Pancreas (tissue), 10 donors: ENCODE measurements around the gene ARNT2. TPM values are rescaled to one million over a fixed set of nuclear protein-coding genes. Genes with fewer than 3 reads are reported as not detected.
A peak's percentile ranks its signal among the peaks of the same experiment; 100 is the strongest.

Experiments
- ATAC-seq, 4 donors: fragments of 200-7000 bp; cut with Tn5 transposase; one replicate each; pipeline versions ENCODE4 v1.8.0 to v1.9.1; 2020; ENCODE audit warnings: mild to moderate bottlenecking in 4 of 4, moderate library complexity in 4 of 4
- DNase-seq, 6 donors: peaks; one replicate each; pipeline ENCODE4 v3.0.0-alpha.2; 2020
- FAIRE-seq: peaks from 2 replicates; lab custom pipeline; 2012; peaks lifted over from hg19 to GRCh38; lab: Jason Lieb, UNC
- H3K27ac ChIP-seq, 4 donors: fragments of 200-600 bp; sonication (generic); 1 replicate in 3 of 4; 2 replicates in 1 of 4; pipeline versions ENCODE4 v1.5.0 to v1.8.0; 2020
- H3K27me3 ChIP-seq, 4 donors: fragments of 200-600 bp; one replicate each; pipeline ENCODE4 v1.8.0; 2021
- H3K36me3 ChIP-seq, 3 donors: fragments of 200-600 bp; sonication (generic) in 1 of 3; one replicate each; pipeline versions ENCODE4 v1.5.0 to v1.8.0; 2020 to 2021
- H3K4me1 ChIP-seq, 3 donors: fragments of 200-600 bp; one replicate each; pipeline ENCODE4 v1.8.0; 2021
- H3K4me3 ChIP-seq, 4 donors: fragments of 200-600 bp; sonication (generic) in 2 of 4; one replicate each; pipeline versions ENCODE4 v1.5.0 to v1.8.0; 2020 to 2021
- H3K9me3 ChIP-seq, 4 donors: fragments of 200-600 bp; one replicate each; pipeline ENCODE4 v1.8.0; 2021
- CTCF ChIP-seq, 4 donors: fragments of 200-600 bp; sonication (generic) in 3 of 4; IDR thresholded peaks; one replicate each; pipeline versions ENCODE4 v1.5.0 to v1.8.0; 2021; ENCODE audit warnings: antibody characterized with exemption in 4 of 4
- WGBS, 2 donors: extraction: QIAGEN DNeasy Blood & Tissue Kit; methylation state at CpG; one replicate each; pipeline ENCODE4 v1.1.7; 2013; 5-methylcytosine and 5-hydroxymethylcytosine counted together
- intact Hi-C, 3 donors: fragments of 100-400 bp; cut with DNase I; formaldehyde crosslinking; loops; one replicate each; pipeline versions ENCODE4 v1.11.1 to v1.14.2; 2022
- polyA plus RNA-seq, 2 donors: library from polyadenylated mRNA; stranded (reverse); fragments of 200-250 nt; gene quantifications; one replicate each; pipeline ENCODE4 v1.2.3, GENCODE V29; 2013
- total RNA-seq, 6 donors: library from RNA; stranded (reverse); fragmentation: NEBNext Ultra II Directional in 4 of 6; extraction: Animal tissue kit (Norgen Biotek cat#: 25700) in 4 of 6; gene quantifications; one replicate each; pipeline versions ENCODE4 v1.2.1 to v1.2.4, GENCODE V29; 2021 to 2023
- donor health status: healthy with polysubstance abuse.
- donor health status: DM: no; HTN: no; CAD: no; lungs with moderate emphysema.
- donor health status: DM: no; HTN: no; CAD: no.
- donor health status: control.
- donor health status: control.
- donor health status: Bipolar disorder and iron deficiency.
- donor health status: DM: yes; HTN: yes; CAD: no.
- donor health status: DM: no; HTN: no; CAD: no.
- donor health status: DM: no; HTN: no; CAD: no.
- donor health status: DM: yes; HTN: yes; CAD: no.

The ARNT2 gene
- total and polyA plus RNA-seq, 8 donors = 2.1 to 18.1 (median 5.4) TPM

GRCh38 chr15:80596521-80596976, 192.4 kb downstream of the ARNT2 start:
- intact Hi-C loops = no loop called here

GRCh38 chr15:80597076-80597475, 192.9 kb downstream of the ARNT2 start:
- H3K4me3 ChIP-seq = no peak overlapping the region
- H3K4me1 ChIP-seq = no peaks in the 10 kb centered on the region
- H3K36me3 ChIP-seq = no peaks in the 10 kb centered on the region
- FAIRE-seq (no peak), ATAC-seq (no peak), DNase-seq (no peak)
- intact Hi-C loops = no loop called here
- H3K27ac ChIP-seq = no peak overlapping the region
- H3K9me3 ChIP-seq = no peaks in the 10 kb centered on the region
- TF ChIP-seq CTCF (IDR thresholded peaks at IDR 0.05) = no peak
- H3K27me3 ChIP-seq = no peaks in the 10 kb centered on the region
- 91 to 95% methylated on average over 10 of the region's 10 CpGs for WGBS, 2 donors

More at GRCh38 chr15:80596521-80596976, 192.4 kb downstream of the ARNT2 start:
- DNase-seq (no peak), ATAC-seq (peak in 1 of 4 donors; percentile 43), FAIRE-seq (no peak)
- Histone ChIP-seq H3K4me1 (no peaks in the 10 kb centered on the region), H3K36me3 (no peaks in the 10 kb centered on the region), H3K27ac (no peak overlapping the region), H3K27me3 (no peaks in the 10 kb centered on the region), H3K9me3 (no peaks in the 10 kb centered on the region), H3K4me3 (no peak overlapping the region)
- 90 to 95% methylated on average over 7 of the region's 7 CpGs for WGBS, 2 donors
- TF ChIP-seq CTCF (IDR thresholded peaks at IDR 0.05) = no peak

GRCh38 chr15:80599359-80599758, 195.2 kb downstream of the ARNT2 start:
- WGBS, 2 donors = 25 to 32% methylated on average over 1 of the region's 1 CpG
- FAIRE-seq (no peak), DNase-seq (no peak), ATAC-seq (no peak)
- H3K27me3 ChIP-seq = no peaks in the 10 kb centered on the region
- H3K27ac ChIP-seq = no peak overlapping the region
- intact Hi-C loops = no loop called here
- no peak for TF ChIP-seq CTCF (IDR thresholded peaks at IDR 0.05)
- no peaks in the 10 kb centered on the region for H3K4me1 ChIP-seq
- no peaks in the 10 kb centered on the region for H3K9me3 ChIP-seq
- no peaks in the 10 kb centered on the region for H3K36me3 ChIP-seq
- no peak overlapping the region for H3K4me3 ChIP-seq

- no peaks in the 10 kb centered on the region for H3K9me3 ChIP-seq
- H3K4me1 ChIP-seq = no peaks in the 10 kb centered on the region
- WGBS, 2 donors = 70 to 82% methylated on average over 3 of the region's 3 CpGs
- ATAC-seq (no peak), FAIRE-seq (no peak), DNase-seq (no peak)
- H3K36me3 ChIP-seq = no peaks in the 10 kb centered on the region
- H3K27me3 ChIP-seq = no peaks in the 10 kb centered on the region
- H3K27ac ChIP-seq = no peak overlapping the region
- no peak for TF ChIP-seq CTCF (IDR thresholded peaks at IDR 0.05)
- H3K4me3 ChIP-seq = no peak overlapping the region
- intact Hi-C loops = no loop called here
Measured at GRCh38 chr15:80600626-80601025, 196.4 kb downstream of the ARNT2 start.

- FAIRE-seq (no peak), ATAC-seq (no peak), DNase-seq (no peak)
- Histone ChIP-seq H3K27me3 (no peaks in the 10 kb centered on the region), H3K4me3 (no peak overlapping the region), H3K4me1 (no peaks in the 10 kb centered on the region), H3K27ac (no peak overlapping the region), H3K36me3 (no peaks in the 10 kb centered on the region), H3K9me3 (no peaks in the 10 kb centered on the region)
- no peak for TF ChIP-seq CTCF (IDR thresholded peaks at IDR 0.05)
- intact Hi-C loops = no loop called here
- 55 to 67% methylated on average over 4 of the region's 4 CpGs for WGBS, 2 donors
Measured at GRCh38 chr15:80601256-80601655, 197.1 kb downstream of the ARNT2 start.
